Caco-2 (cell line): ENCODE data around the gene PROZ. TPM values are rescaled to one million over a fixed set of nuclear protein-coding genes. Genes with fewer than 3 reads are reported as not detected.

Experiments
- BruUV-seq: library from RNA; stranded (reverse); fragments of 400-500 nt; replicated peaks from 2 replicates; lab custom pipeline; 2021; lab: Mats Ljungman, UMichigan
- CTCF ChIA-PET: fragments of 300-600 bp; sonication (Branson Sonifier 250); formaldehyde crosslinking; loops from one replicate; lab custom pipeline; 2022; ENCODE audit warnings: antibody characterized with exemption; lab: Charles Lee
- POLR2A ChIA-PET: fragments of 300-600 bp; sonication (Branson Sonifier 250); formaldehyde crosslinking; loops from one replicate; lab custom pipeline; 2022; ENCODE audit warnings: antibody characterized with exemption; lab: Charles Lee
- DNase-seq, 2 experiments: peaks; one replicate each; pipeline versions ENCODE4 v3.0.0 to v3.0.0-alpha.2; 2020 to 2022
- H3K27me3 ChIP-seq: replicated peaks from 2 replicates; pipeline ENCODE4 v1.6.0; 2011; ENCODE audit warnings: low read length; ENCODE audit not compliant: control insufficient read depth, insufficient read depth
- H3K36me3 ChIP-seq: 2 replicates; pipeline ENCODE4 v1.5.1; 2011; ENCODE audit warnings: low read length; ENCODE audit not compliant: control insufficient read depth, insufficient read depth
- H3K4me1 ChIP-seq: fragments of 250-450 bp; sonication (Bioruptor Pico); 2 replicates; pipeline ENCODE4 v1.5.1; 2020; ENCODE audit warnings: mild to moderate bottlenecking
- H3K4me3 ChIP-seq: 2 replicates; pipeline ENCODE4 v1.5.1; 2011; ENCODE audit warnings: low read depth, mild to moderate bottlenecking, control low read depth, low read length
- H3K9me3 ChIP-seq: fragments of 250-450 bp; sonication (Bioruptor Pico); 2 replicates; pipeline ENCODE4 v1.5.1; 2020; ENCODE audit warnings: mild to moderate bottlenecking, moderate library complexity
- H3K27ac Mint-ChIP-seq: one replicate; pipeline ENCODE4 v1.8.0; 2022; ENCODE audit warnings: mixed read lengths; ENCODE audit not compliant: unreplicated experiment
- H3K27me3 Mint-ChIP-seq: one replicate; pipeline ENCODE4 v1.8.0; 2022; ENCODE audit warnings: mixed read lengths; ENCODE audit not compliant: insufficient read depth, unreplicated experiment
- H3K36me3 Mint-ChIP-seq: one replicate; pipeline ENCODE4 v1.8.0; 2022; ENCODE audit warnings: mild to moderate bottlenecking, mixed read lengths; ENCODE audit not compliant: insufficient read depth, unreplicated experiment
- H3K4me1 Mint-ChIP-seq: one replicate; pipeline ENCODE4 v1.8.0; 2022; ENCODE audit warnings: low read depth, mixed read lengths; ENCODE audit not compliant: unreplicated experiment
- H3K4me3 Mint-ChIP-seq: one replicate; pipeline ENCODE4 v1.8.0; 2022; ENCODE audit warnings: mild to moderate bottlenecking, moderate library complexity, mixed read lengths; ENCODE audit not compliant: unreplicated experiment
- H3K9me3 Mint-ChIP-seq: one replicate; pipeline ENCODE4 v1.8.0; 2022; ENCODE audit warnings: mixed read lengths; ENCODE audit not compliant: unreplicated experiment
- CTCF ChIP-seq, 2 experiments: fragments of 200-600 bp in 1 of 2; IDR thresholded peaks; 1 replicate in 1 of 2; 2 replicates in 1 of 2; pipeline versions ENCODE4 v1.5.1 to v1.8.0; 2011 to 2022; ENCODE audit warnings: antibody characterized with exemption in 1 of 2, control low read depth in 1 of 2, inconsistent platforms in 1 of 2, low read depth in 1 of 2, low read length in 1 of 2, mild to moderate bottlenecking in 1 of 2, moderate library complexity in 1 of 2; ENCODE audit not compliant: insufficient read depth in 1 of 2, severe bottlenecking in 1 of 2, unreplicated experiment in 1 of 2
- intact Hi-C: fragments of 100-400 bp; cut with micrococcal nuclease; formaldehyde crosslinking; loops from one replicate; pipeline ENCODE4 v1.10.0; 2022; ENCODE audit not compliant: unreplicated experiment
- total RNA-seq: library from RNA; stranded (reverse); gene quantifications from 2 replicates; pipeline ENCODE4 v1.2.3, GENCODE V29; 2022

PROZ gene
- total RNA-seq, 1 experiment from 2014 or later, result not detected

- Histone ChIP-seq H3K36me3 (no peaks in the 10 kb centered on the region; the same call in 1 of the 2 replicates), H3K4me1 (peaks cover 13% of the 10 kb centered on the region), H3K9me3 (0 out of 2 replicates have a peak, but pooled peaks cover 2% of the 10 kb centered on the region), H3K27me3 (no peaks in the 10 kb centered on the region), H3K4me3 (no peak overlapping the region)
- intact Hi-C loops, result no loop called here
- BruUV-seq, result no TSS peak
- Mint-ChIP-seq H3K27me3 (no peaks in the 10 kb centered on the region), H3K4me1 (peaks cover 16% of the 10 kb centered on the region), H3K4me3 (peak overlapping the region; percentile 68), H3K27ac (peak overlapping the region; percentile 46), H3K36me3 (peaks cover 5% of the 10 kb centered on the region), H3K9me3 (peaks cover 9% of the 10 kb centered on the region)
- no peak for TF ChIP-seq CTCF (IDR thresholded peaks at IDR 0.05; ENCODE audit: insufficient read depth in 1 of 2, low read depth in 1 of 2, low read length in 1 of 2, severe bottlenecking in 1 of 2, unreplicated experiment in 1 of 2)
- DNase-seq, result no peak
- ChIA-PET POLR2A (no interaction called here), CTCF (interaction anchor here (0.7 kb wide), 1 partner anchor 367 kb away, joined by 3 read pairs; no protein-coding TSS in a partner anchor)
These were observed 6.4 kb upstream of the PROZ start for GRCh38 chr13:113151745-113152690.

DNA sequence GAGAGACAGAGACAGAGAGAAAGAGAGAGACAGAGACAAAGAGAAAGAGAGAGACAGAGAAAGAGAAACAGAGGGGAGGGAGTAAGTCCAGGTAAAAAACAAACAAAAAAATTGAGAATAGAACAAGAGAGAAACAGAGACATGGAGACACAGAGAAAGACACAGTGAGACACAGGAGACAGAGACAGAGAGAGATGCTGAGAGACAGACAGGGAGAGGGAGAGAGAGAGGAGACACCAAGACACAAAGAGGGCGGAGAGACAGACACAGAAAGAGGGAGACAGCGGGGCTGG is 5.8 kb upstream of the PROZ start:
- Histone ChIP-seq H3K9me3 (0 out of 2 replicates have a peak, but pooled peaks cover 2% of the 10 kb centered on the region), H3K36me3 (no peaks in the 10 kb centered on the region; the same call in 1 of the 2 replicates), H3K4me1 (peaks cover 13% of the 10 kb centered on the region), H3K4me3 (no peak overlapping the region), H3K27me3 (no peaks in the 10 kb centered on the region)
- intact Hi-C loops, result no loop called here
- ChIA-PET POLR2A (no interaction called here), CTCF (no interaction called here)
- H3K36me3 Mint-ChIP-seq, result peaks cover 5% of the 10 kb centered on the region
- peak overlapping the region; percentile 43 for H3K27ac Mint-ChIP-seq
- H3K4me3 Mint-ChIP-seq, result peak overlapping the region; percentile 68
- H3K4me1 Mint-ChIP-seq, result peaks cover 16% of the 10 kb centered on the region
- no peaks in the 10 kb centered on the region for H3K27me3 Mint-ChIP-seq
- no peak for TF ChIP-seq CTCF (IDR thresholded peaks at IDR 0.05; ENCODE audit: insufficient read depth in 1 of 2, low read depth in 1 of 2, low read length in 1 of 2, severe bottlenecking in 1 of 2, unreplicated experiment in 1 of 2)
- DNase-seq, result no peak
- BruUV-seq, result no TSS peak
- peaks cover 9% of the 10 kb centered on the region for H3K9me3 Mint-ChIP-seq

DNA sequence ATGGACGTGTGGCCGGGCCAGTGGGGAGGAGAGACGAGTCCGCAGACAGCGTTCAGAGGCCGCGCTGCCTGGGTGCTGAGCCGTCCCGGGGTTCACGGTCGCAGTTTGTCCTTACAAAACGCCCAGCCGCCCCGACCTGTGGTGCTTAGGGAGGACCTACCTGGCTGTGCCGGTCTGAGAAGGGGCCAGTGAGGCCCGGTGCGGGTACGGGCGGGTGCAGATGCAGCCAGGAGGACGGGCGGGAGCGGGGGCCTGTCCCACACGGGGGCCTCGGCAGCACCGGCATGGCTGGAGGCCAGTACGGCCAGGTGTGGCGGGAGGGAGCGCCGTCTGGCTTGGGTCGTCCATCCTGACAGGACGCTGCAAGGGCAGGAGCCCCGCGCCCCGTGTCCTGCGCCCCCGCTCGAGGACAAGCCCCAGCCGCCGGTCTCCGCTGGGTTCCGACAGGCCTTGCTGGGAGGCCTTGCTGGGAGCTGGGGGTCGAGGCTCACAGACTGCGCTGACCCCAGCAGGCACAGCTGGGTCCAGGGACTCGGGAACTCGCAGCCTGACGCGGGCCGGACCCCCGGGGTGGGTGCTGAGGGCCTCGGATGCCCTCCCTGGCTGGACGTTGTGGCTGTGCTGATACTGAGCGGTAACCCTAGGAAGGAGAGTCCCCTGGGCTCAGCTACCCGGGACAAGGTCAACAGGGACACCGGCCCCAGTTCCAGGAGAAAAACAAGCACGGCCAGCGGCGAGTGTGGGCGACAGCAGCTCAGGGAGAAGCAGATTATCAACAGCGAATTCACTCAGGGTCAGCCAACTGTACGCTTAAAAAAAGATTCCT is 5.3 kb upstream of the PROZ start:
- Mint-ChIP-seq H3K9me3 (peaks cover 9% of the 10 kb centered on the region), H3K27ac (peak overlapping the region; percentile 77), H3K4me3 (peak overlapping the region; percentile 71), H3K27me3 (no peaks in the 10 kb centered on the region), H3K4me1 (peaks cover 19% of the 10 kb centered on the region), H3K36me3 (peaks cover 5% of the 10 kb centered on the region)
- H3K9me3 ChIP-seq, result 0 out of 2 replicates have a peak, but pooled peaks cover 2% of the 10 kb centered on the region
- H3K4me1 ChIP-seq, result peaks cover 15% of the 10 kb centered on the region
- intact Hi-C loops, result no loop called here
- ChIA-PET POLR2A (no interaction called here), CTCF (no interaction called here)
- BruUV-seq, result TSS peak; percentile 95
- TF ChIP-seq CTCF (IDR thresholded peaks at IDR 0.05; ENCODE audit: insufficient read depth in 1 of 2, low read depth in 1 of 2, low read length in 1 of 2, severe bottlenecking in 1 of 2, unreplicated experiment in 1 of 2), result no peak
- DNase-seq, result no peak
- no peaks in the 10 kb centered on the region for H3K27me3 ChIP-seq
- no peaks in the 10 kb centered on the region; the same call in 1 of the 2 replicates for H3K36me3 ChIP-seq
- H3K4me3 ChIP-seq, result peak overlapping the region; percentile 29
